Measurements from ENCODE around the gene ERMARD. TPM values are rescaled to one million over a fixed set of nuclear protein-coding genes. Genes with fewer than 3 reads are reported as not detected.

The ERMARD gene
- total and polyA plus RNA-seq, 8 donors = 9.1 to 62.4 (median 14.4) TPM

DNA sequence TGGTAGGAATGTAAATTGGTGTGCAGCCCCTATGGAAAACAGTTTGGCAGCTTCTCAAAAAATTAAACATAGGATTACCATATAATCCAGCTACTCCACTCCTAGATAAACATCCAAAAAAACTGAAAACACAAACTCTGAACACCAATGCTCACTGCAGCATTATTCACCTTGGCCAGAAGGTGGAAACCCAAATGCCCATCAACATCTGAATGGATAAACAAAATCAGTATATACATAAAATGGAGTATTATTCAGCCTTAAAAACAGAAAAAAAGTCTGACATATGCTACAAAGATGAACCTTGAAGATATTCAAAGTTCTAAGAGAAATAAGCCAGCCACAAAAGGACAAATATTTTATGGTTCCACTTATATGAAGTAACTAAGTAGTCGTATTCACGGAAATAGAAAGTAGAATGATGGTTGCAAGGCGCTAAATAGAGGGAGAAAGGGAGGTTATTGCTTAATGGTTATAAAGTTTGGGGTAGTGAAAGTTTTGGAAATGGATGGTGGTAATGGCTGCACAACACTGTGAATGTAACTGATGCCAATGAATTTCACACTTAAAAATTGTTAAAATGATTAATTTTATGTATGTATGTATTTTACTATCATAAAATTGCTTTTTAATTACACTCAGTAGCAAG is 31.1 kb upstream of the ERMARD start:
- intact Hi-C loops (cut with DNase I) = no loop called here
- Histone ChIP-seq H3K27me3 (no peaks in the 10 kb centered on the region), H3K4me3 (no peak overlapping the region), H3K36me3 (peaks cover 0 to 18% (median 7%) of the 10 kb centered on the region in 3 donors), H3K9me3 (no peaks in the 10 kb centered on the region), H3K4me1 (peaks cover 8 to 12% (median 12%) of the 10 kb centered on the region in 3 donors), H3K27ac (no peak overlapping the region)
- FAIRE-seq = no peak
- DNase-seq = no peak
- WGBS, 2 donors = 97 to 98% methylated on average over 3 of the region's 3 CpGs
- no peak for ATAC-seq
- TF ChIP-seq, protein P1, sequence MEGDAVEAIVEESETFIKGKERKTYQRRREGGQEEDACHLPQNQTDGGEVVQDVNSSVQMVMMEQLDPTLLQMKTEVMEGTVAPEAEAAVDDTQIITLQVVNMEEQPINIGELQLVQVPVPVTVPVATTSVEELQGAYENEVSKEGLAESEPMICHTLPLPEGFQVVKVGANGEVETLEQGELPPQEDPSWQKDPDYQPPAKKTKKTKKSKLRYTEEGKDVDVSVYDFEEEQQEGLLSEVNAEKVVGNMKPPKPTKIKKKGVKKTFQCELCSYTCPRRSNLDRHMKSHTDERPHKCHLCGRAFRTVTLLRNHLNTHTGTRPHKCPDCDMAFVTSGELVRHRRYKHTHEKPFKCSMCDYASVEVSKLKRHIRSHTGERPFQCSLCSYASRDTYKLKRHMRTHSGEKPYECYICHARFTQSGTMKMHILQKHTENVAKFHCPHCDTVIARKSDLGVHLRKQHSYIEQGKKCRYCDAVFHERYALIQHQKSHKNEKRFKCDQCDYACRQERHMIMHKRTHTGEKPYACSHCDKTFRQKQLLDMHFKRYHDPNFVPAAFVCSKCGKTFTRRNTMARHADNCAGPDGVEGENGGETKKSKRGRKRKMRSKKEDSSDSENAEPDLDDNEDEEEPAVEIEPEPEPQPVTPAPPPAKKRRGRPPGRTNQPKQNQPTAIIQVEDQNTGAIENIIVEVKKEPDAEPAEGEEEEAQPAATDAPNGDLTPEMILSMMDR (IDR thresholded peaks at IDR 0.05) = no peak

- WGBS, 2 donors = 1 to 2% methylated on average over 22 of the region's 22 CpGs
- FAIRE-seq (peak; percentile 61), ATAC-seq (peak; percentile 49 to 74 (median 65)), DNase-seq (peak; percentile 34 to 72 (median 45))
- intact Hi-C loops (cut with DNase I) = no loop called here
- H3K9me3 ChIP-seq = no peaks in the 10 kb centered on the region
- TF ChIP-seq, protein P1 (IDR thresholded peaks at IDR 0.05) = no peak
- no peaks in the 10 kb centered on the region for H3K27me3 ChIP-seq
- peaks cover 8 to 12% (median 12%) of the 10 kb centered on the region in 3 donors for H3K4me1 ChIP-seq
- no peaks in the 10 kb centered on the region for H3K36me3 ChIP-seq
- peak overlapping the region; percentile 54 to 92 (median 90) for H3K27ac ChIP-seq
- H3K4me3 ChIP-seq = peak overlapping the region; percentile 54 to 72 (median 62)
Measured at GRCh38 chr6:169722362-169723199, 28.8 kb upstream of the ERMARD start.

GRCh38 chr6:169723200-169723909 is 28.1 kb upstream of the ERMARD start:
- Histone ChIP-seq H3K4me3 (peak overlapping the region; percentile 54 to 72 (median 62)), H3K4me1 (peaks cover 8 to 12% (median 12%) of the 10 kb centered on the region in 3 donors), H3K9me3 (no peaks in the 10 kb centered on the region), H3K36me3 (no peaks in the 10 kb centered on the region), H3K27me3 (no peaks in the 10 kb centered on the region), H3K27ac (peak overlapping the region; percentile 54 to 92 (median 90))
- intact Hi-C loops (cut with DNase I) = no loop called here
- WGBS, 2 donors = 0% methylated on average over 57 to 70 of the region's 70 CpGs
- TF ChIP-seq, protein P1 (IDR thresholded peaks at IDR 0.05) = no peak
- DNase-seq = peak; percentile 69 to 92 (median 82)
- FAIRE-seq = no peak
- peak; percentile 59 to 71 (median 68) for ATAC-seq

DNA sequence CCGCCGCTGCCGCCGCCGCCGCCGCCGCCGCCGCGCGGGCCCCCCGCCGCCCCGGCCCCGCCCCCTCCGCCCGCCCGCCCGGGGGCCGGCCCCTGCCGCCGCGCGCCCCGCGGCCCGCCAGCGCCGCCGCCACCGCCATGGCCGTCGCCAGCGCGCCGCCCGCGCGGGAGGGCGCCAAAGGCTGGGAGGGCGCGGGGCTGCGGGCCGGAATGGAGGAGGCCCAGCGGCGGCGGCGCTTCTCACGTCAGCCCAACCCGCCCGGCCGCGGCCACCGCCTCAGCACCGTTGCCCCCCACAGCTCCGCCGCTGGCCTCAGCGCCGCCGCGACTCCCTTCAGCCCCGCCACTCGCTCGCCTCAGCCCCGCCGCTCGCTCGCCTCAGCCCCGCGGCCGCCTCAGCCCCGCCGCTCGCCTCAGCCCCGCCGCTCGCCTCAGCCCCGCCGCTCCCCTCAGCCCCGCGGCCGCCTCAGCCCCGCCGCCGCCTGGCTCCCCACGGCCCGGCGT is 27.4 kb upstream of the ERMARD start:
- peak; percentile 20 to 79 (median 44) for DNase-seq
- FAIRE-seq = no peak
- H3K27ac ChIP-seq = peak overlapping the region in 3 of 4 donors; percentile 73 to 93 (median 86)
- peak; percentile 6 to 46 (median 16) for ATAC-seq
- TF ChIP-seq, protein P1 (IDR thresholded peaks at IDR 0.05) = no peak
- 0 to 1% methylated on average over 5 to 89 of the region's 89 CpGs for WGBS, 2 donors
- intact Hi-C loops (cut with DNase I) = no loop called here
- peaks cover 8 to 12% (median 12%) of the 10 kb centered on the region in 3 donors for H3K4me1 ChIP-seq
- no peaks in the 10 kb centered on the region for H3K27me3 ChIP-seq
- H3K4me3 ChIP-seq = peak overlapping the region in 3 of 4 donors; percentile 38 to 72 (median 68)
- H3K9me3 ChIP-seq = no peaks in the 10 kb centered on the region
- no peaks in the 10 kb centered on the region for H3K36me3 ChIP-seq
